Kidney (tissue), 14 donors: ENCODE results near the gene BPTF. TPM values are rescaled to one million over a fixed set of nuclear protein-coding genes. Genes with fewer than 3 reads are reported as not detected.
A peak's percentile ranks its signal among the peaks of the same experiment; 100 is the strongest.
"Not testable (repeated sequence)": the region's sequence is repeated elsewhere in the genome, so short reads cannot be mapped to it uniquely, and the experiment has no call there.

ENCODE experiments used
- DNase-seq, 5 donors: peaks; one replicate each; pipeline ENCODE4 v3.0.0-alpha.2; 2013 to 2020
- FAIRE-seq: peaks from 2 replicates; lab custom pipeline; 2012; peaks lifted over from hg19 to GRCh38; lab: Jason Lieb, UNC
- H3K27ac ChIP-seq, 2 donors: one replicate each; pipeline ENCODE4 v1.7.0; 2013; ENCODE audit warnings: low read depth in 2 of 2, low read length in 2 of 2, inconsistent platforms in 1 of 2
- H3K27me3 ChIP-seq: one replicate; pipeline ENCODE4 v1.7.1; 2013; ENCODE audit warnings: low read length, inconsistent platforms; ENCODE audit not compliant: control insufficient read depth, insufficient read depth
- H3K36me3 ChIP-seq, 3 donors: one replicate each; pipeline versions ENCODE4 v1.7.0 to v1.7.1; 2013; ENCODE audit warnings: low read length in 3 of 3, control low read depth in 1 of 3, inconsistent platforms in 1 of 3; ENCODE audit not compliant: insufficient read depth in 3 of 3, control insufficient read depth in 2 of 3
- H3K4me1 ChIP-seq, 3 donors: one replicate each; pipeline versions ENCODE4 v1.7.0 to v1.7.1; 2013; ENCODE audit warnings: low read length in 3 of 3, inconsistent platforms in 1 of 3, low read depth in 1 of 3; ENCODE audit not compliant: control insufficient read depth in 2 of 3, insufficient read depth in 2 of 3
- H3K4me3 ChIP-seq, 3 donors: one replicate each; pipeline versions ENCODE4 v1.7.0 to v1.8.1; 2013; ENCODE audit warnings: low read length in 3 of 3, control low read depth in 1 of 3, inconsistent platforms in 1 of 3
- H3K9ac ChIP-seq, 3 donors: one replicate each; pipeline versions ENCODE4 v1.7.0 to v1.7.1; 2013; ENCODE audit warnings: low read length in 3 of 3, control low read depth in 1 of 3, inconsistent platforms in 1 of 3
- H3K9me3 ChIP-seq, 3 donors: one replicate each; pipeline versions ENCODE4 v1.7.0 to v1.7.1; 2013; ENCODE audit warnings: low read length in 3 of 3, control low read depth in 1 of 3, inconsistent platforms in 1 of 3; ENCODE audit not compliant: control insufficient read depth in 2 of 3, insufficient read depth in 1 of 3
- CTCF ChIP-seq: IDR thresholded peaks from 3 replicates; pipeline ENCODE4 v1.5.1; 2012; ENCODE audit warnings: mild to moderate bottlenecking, moderate library complexity, borderline replicate concordance; ENCODE audit not compliant: insufficient read depth; ENCODE audit errors: extremely low read depth
- intact Hi-C: fragments of 100-400 bp; cut with DNase I; formaldehyde crosslinking; loops from one replicate; pipeline ENCODE4 v1.11.1; 2022
- polyA plus RNA-seq: library from polyadenylated mRNA; stranded (reverse); fragments of 350-450 nt; fragmentation: Illumina TruSeq; extraction: RNeasy Lipid Tissue Mini Kit (QIAGEN cat#74804); gene quantifications from one replicate; pipeline ENCODE4 v1.2.3, GENCODE V29; 2014; ENCODE audit warnings: low read depth, low replicate concordance; ENCODE audit not compliant: insufficient read depth
- total RNA-seq: library from RNA; stranded (reverse); fragmentation: NEBNext Ultra II Directional; extraction: Animal tissue kit (Norgen Biotek cat#: 25700); gene quantifications from one replicate; pipeline ENCODE4 v1.2.1, GENCODE V29; 2021
- donor health status: control.
- donor health status: control.
- donor health status: control.
- donor health status: control.
- donor health status: control.
- donor health status: DM: yes; HTN: yes; CAD: no.
- donor health status: Normal renal cell carcinoma (clear cell type).

BPTF gene
- total and polyA plus RNA-seq, 2 donors from 2014 or later = 14.6 to 103 TPM

- FAIRE-seq (peak; percentile 68), DNase-seq (peak; percentile 97 to 99 (median 98))
- H3K27ac ChIP-seq = peak overlapping the region; percentile 45 to 79
- peaks cover 0 to 6% (median 0%) of the 10 kb centered on the region in 3 donors for H3K4me1 ChIP-seq
- TF ChIP-seq CTCF = peak; percentile 12
- H3K9ac ChIP-seq = peak overlapping the region; percentile 67 to 84 (median 67)
- H3K9me3 ChIP-seq = no peaks in the 10 kb centered on the region
- peak overlapping the region; percentile 58 to 71 (median 66) for H3K4me3 ChIP-seq
- intact Hi-C loops = no loop called here
- no peaks in the 10 kb centered on the region for H3K36me3 ChIP-seq
- H3K27me3 ChIP-seq = no peaks in the 10 kb centered on the region
Observed at GRCh38 chr17:68019675-68020408, 194.5 kb downstream of the BPTF start.

- no peak for FAIRE-seq
Observed at GRCh38 chr17:68020409-68020756, 195.1 kb downstream of the BPTF start.

GRCh38 chr17:68020791-68021190 lies 195.5 kb downstream of the BPTF start:
- DNase-seq = not testable (repeated sequence)

More at GRCh38 chr17:68020409-68020756, 195.1 kb downstream of the BPTF start:
- H3K9ac ChIP-seq = peak overlapping the region; percentile 67 to 84 (median 67)
- no peaks in the 10 kb centered on the region for H3K36me3 ChIP-seq
- H3K4me3 ChIP-seq = peak overlapping the region; percentile 58 to 71 (median 66)
- TF ChIP-seq CTCF = no peak
- H3K27me3 ChIP-seq = no peaks in the 10 kb centered on the region
- H3K27ac ChIP-seq = peak overlapping the region; percentile 45 to 79
- no peaks in the 10 kb centered on the region for H3K9me3 ChIP-seq
- intact Hi-C loops = no loop called here
- no peak for DNase-seq
- peaks cover 0 to 6% (median 0%) of the 10 kb centered on the region in 3 donors for H3K4me1 ChIP-seq

GRCh38 chr17:68021963-68022362 lies 196.7 kb downstream of the BPTF start:
- H3K4me1 ChIP-seq = peaks cover 0 to 6% (median 0%) of the 10 kb centered on the region in 3 donors

More at GRCh38 chr17:68020791-68021190, 195.5 kb downstream of the BPTF start:
- H3K27ac ChIP-seq, H3K9me3 ChIP-seq, H3K36me3 ChIP-seq, intact Hi-C loops, H3K4me1 ChIP-seq, H3K27me3 ChIP-seq, FAIRE-seq: not testable (repeated sequence)
- Histone ChIP-seq H3K9ac (peak overlapping the region in 2 of 3 donors; percentile 67), H3K4me3 (peak overlapping the region; percentile 58 to 71 (median 66))

GRCh38 chr17:68022547-68022946 lies 197.2 kb downstream of the BPTF start:
- FAIRE-seq, H3K36me3 ChIP-seq, H3K4me3 ChIP-seq, H3K27me3 ChIP-seq, intact Hi-C loops, H3K27ac ChIP-seq, DNase-seq, H3K9ac ChIP-seq, H3K4me1 ChIP-seq, H3K9me3 ChIP-seq: not testable (repeated sequence)

More at GRCh38 chr17:68021963-68022362, 196.7 kb downstream of the BPTF start:
- no peaks in the 10 kb centered on the region for H3K9me3 ChIP-seq
- H3K27ac ChIP-seq = no peak overlapping the region
- peak in 1 of 5 donors; percentile 22 for DNase-seq
- no peak for FAIRE-seq
- intact Hi-C loops = no loop called here
- TF ChIP-seq CTCF = no peak
- no peak overlapping the region for H3K9ac ChIP-seq
- no peaks in the 10 kb centered on the region for H3K36me3 ChIP-seq
- H3K4me3 ChIP-seq = no peak overlapping the region
- H3K27me3 ChIP-seq = no peaks in the 10 kb centered on the region
